IMR-90 (cell line): ENCODE measurements around the gene ZNF19.

Experiments
- BHLHE40 ChIP-seq: fragments of 150-350 bp; IDR thresholded peaks from 2 replicates; pipeline ENCODE4 v1.6.1; 2016; ENCODE audit warnings: mild to moderate bottlenecking, low read depth, low read length
- CEBPB ChIP-seq: IDR thresholded peaks from 2 replicates; pipeline ENCODE4 v1.6.1; 2012; ENCODE audit warnings: low read depth, low read length, improper control_type of control experiment
- MAFK ChIP-seq: IDR thresholded peaks from 2 replicates; pipeline ENCODE4 v1.6.1; 2012; ENCODE audit warnings: low read depth, low read length, improper control_type of control experiment
- MAZ ChIP-seq: IDR thresholded peaks from 2 replicates; pipeline ENCODE4 v1.6.1; 2012; ENCODE audit warnings: low read depth, mild to moderate bottlenecking, low read length, improper control_type of control experiment, moderate library complexity, borderline replicate concordance
- MXI1 ChIP-seq: IDR thresholded peaks from 2 replicates; pipeline ENCODE4 v1.6.1; 2012; ENCODE audit warnings: low read depth, mild to moderate bottlenecking, low read length, moderate library complexity, borderline replicate concordance
- POLR2A ChIP-seq: IDR thresholded peaks from 2 replicates; pipeline ENCODE4 v1.6.1; 2012; ENCODE audit warnings: mild to moderate bottlenecking, low read depth, low read length
- RFX5 ChIP-seq: IDR thresholded peaks from 2 replicates; pipeline ENCODE4 v1.8.0; 2012; ENCODE audit warnings: low read depth, mild to moderate bottlenecking, low read length, moderate library complexity
- SMC3 ChIP-seq: fragments of 150-350 bp; IDR thresholded peaks from 2 replicates; pipeline ENCODE4 v1.6.1; 2016; ENCODE audit warnings: low read depth, mild to moderate bottlenecking, antibody characterized with exemption, low read length, moderate library complexity
- TF ChIP-seq, protein P1 (sequence below): fragments of 150-350 bp; IDR thresholded peaks from 2 replicates; pipeline ENCODE4 v1.6.1; 2016; ENCODE audit warnings: low read depth, mild to moderate bottlenecking, low read length, moderate library complexity, borderline replicate concordance
- TF ChIP-seq, protein P2 (sequence below): conservative IDR thresholded peaks from 2 replicates; pipeline ENCODE4 v1.5.1; 2012; ENCODE audit warnings: mild to moderate bottlenecking, low read depth, low read length, improper control_type of control experiment
- TF ChIP-seq, protein P3 (sequence below): fragments of 150-350 bp; IDR thresholded peaks from 2 replicates; pipeline ENCODE4 v1.6.1; 2017; ENCODE audit warnings: mild to moderate bottlenecking, antibody characterized with exemption, low read length, low read depth

DNA sequence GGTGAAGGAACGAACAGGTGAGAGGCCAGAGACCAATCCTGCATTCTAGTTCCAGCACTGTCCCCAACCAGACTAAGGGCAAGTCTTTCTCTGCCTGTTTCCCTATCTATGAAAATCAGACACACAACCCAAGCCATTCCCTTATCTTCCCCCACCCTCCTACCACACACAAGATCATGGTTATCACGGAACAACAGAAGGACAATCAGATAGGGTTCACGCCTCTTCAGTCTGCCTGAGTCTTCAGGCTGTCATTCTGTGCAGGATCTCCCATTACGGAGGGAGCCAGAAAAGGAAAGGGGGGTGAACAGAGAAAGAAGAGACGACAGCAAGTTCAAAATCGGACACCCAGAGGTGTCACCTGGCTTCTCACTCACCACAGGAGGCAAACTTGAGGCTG lies 58.4 kb downstream of the ZNF19 start:
- TF ChIP-seq SMC3 (no peak), BHLHE40 (no peak), POLR2A (no peak), MAFK (no peak), MAZ (no peak), RFX5 (no peak), CEBPB (no peak), MXI1 (no peak)
- TF ChIP-seq, protein P1, sequence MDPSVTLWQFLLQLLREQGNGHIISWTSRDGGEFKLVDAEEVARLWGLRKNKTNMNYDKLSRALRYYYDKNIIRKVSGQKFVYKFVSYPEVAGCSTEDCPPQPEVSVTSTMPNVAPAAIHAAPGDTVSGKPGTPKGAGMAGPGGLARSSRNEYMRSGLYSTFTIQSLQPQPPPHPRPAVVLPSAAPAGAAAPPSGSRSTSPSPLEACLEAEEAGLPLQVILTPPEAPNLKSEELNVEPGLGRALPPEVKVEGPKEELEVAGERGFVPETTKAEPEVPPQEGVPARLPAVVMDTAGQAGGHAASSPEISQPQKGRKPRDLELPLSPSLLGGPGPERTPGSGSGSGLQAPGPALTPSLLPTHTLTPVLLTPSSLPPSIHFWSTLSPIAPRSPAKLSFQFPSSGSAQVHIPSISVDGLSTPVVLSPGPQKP: no peak
- TF ChIP-seq, protein P2, sequence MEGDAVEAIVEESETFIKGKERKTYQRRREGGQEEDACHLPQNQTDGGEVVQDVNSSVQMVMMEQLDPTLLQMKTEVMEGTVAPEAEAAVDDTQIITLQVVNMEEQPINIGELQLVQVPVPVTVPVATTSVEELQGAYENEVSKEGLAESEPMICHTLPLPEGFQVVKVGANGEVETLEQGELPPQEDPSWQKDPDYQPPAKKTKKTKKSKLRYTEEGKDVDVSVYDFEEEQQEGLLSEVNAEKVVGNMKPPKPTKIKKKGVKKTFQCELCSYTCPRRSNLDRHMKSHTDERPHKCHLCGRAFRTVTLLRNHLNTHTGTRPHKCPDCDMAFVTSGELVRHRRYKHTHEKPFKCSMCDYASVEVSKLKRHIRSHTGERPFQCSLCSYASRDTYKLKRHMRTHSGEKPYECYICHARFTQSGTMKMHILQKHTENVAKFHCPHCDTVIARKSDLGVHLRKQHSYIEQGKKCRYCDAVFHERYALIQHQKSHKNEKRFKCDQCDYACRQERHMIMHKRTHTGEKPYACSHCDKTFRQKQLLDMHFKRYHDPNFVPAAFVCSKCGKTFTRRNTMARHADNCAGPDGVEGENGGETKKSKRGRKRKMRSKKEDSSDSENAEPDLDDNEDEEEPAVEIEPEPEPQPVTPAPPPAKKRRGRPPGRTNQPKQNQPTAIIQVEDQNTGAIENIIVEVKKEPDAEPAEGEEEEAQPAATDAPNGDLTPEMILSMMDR: no peak
- TF ChIP-seq, protein P3, sequence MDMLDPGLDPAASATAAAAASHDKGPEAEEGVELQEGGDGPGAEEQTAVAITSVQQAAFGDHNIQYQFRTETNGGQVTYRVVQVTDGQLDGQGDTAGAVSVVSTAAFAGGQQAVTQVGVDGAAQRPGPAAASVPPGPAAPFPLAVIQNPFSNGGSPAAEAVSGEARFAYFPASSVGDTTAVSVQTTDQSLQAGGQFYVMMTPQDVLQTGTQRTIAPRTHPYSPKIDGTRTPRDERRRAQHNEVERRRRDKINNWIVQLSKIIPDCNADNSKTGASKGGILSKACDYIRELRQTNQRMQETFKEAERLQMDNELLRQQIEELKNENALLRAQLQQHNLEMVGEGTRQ: no peak
